GM18868 (cell line): ENCODE data around the gene DAPK2.
A peak's percentile ranks its signal among the peaks of the same experiment; 100 is the strongest.
"Not testable (repeated sequence)": the region's sequence is repeated elsewhere in the genome, so short reads cannot be mapped to it uniquely, and the experiment has no call there.

Source experiments
- ATAC-seq: cut with Tn5 transposase; IDR thresholded peaks from one replicate; pipeline ENCODE4 v1.9.1; 2021; ENCODE audit warnings: mild to moderate bottlenecking, moderate library complexity; ENCODE audit not compliant: unreplicated experiment

Gene DAPK2

DNA sequence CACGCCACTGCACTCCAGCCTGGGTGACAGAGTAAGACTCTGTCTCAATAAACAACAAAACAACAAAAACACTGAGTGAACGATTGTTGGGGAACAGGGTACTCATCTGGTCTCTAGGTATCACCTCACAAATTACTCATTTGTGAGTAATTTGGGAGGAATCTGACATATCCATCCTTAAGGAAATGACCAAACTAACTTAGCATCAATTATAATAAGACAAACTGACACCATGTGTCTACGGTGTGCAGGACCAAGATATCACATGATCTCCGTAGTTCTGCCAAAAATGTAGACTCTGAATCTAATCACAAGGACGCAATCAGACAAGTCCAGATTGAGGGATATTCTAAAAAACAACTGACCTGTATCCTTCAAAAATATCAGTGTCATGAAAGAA is 12.0 kb upstream of the DAPK2 start:
- ATAC-seq, result no peak

DNA sequence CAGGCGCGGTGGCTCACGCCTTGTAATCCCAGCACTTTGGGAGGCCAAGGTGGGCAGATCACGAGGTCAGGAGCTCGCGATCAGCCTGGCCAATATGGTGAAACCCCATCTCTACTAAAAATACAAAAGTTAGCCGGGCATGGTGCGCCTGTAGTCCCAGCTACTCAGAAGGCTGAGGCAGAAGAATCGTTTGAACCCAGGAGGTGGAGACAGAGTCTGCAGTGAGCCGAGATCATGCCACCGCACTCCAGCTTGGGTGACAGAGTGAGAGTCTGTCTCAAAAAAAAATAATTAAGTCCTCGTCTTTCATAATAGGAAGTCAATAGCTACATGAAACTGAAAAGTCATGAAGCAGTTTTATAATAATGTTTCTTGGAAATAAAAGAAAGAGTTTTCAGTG is 7.4 kb upstream of the DAPK2 start:
- ATAC-seq, result not testable (repeated sequence)

DNA sequence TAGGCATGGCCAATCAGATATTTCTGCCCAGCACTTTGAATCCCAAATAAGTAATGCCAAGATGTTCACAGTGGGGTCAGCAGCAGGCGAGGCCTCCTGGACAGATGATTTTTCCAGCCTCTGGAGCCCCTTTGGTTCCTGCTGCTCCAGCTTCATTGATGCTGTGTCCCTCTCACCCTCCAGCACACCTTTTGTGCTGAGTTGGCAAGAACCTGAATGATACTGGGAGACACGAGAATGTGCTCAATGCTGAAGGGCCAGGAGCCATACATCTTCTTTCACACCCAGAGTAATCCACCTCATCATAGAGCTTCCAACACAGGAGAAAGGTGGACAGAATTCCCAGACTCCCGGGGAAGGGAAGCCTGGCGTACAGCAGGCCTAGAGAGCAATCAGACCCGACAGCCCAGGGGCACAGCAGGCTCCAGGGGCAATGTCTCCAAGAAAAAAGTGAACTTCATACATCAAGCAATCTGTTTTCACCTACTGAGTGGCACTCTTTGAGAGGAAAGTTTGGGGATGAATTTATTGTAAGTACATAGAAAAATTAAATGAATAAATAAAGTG is 6.7 kb upstream of the DAPK2 start:
- no peak for ATAC-seq

DNA sequence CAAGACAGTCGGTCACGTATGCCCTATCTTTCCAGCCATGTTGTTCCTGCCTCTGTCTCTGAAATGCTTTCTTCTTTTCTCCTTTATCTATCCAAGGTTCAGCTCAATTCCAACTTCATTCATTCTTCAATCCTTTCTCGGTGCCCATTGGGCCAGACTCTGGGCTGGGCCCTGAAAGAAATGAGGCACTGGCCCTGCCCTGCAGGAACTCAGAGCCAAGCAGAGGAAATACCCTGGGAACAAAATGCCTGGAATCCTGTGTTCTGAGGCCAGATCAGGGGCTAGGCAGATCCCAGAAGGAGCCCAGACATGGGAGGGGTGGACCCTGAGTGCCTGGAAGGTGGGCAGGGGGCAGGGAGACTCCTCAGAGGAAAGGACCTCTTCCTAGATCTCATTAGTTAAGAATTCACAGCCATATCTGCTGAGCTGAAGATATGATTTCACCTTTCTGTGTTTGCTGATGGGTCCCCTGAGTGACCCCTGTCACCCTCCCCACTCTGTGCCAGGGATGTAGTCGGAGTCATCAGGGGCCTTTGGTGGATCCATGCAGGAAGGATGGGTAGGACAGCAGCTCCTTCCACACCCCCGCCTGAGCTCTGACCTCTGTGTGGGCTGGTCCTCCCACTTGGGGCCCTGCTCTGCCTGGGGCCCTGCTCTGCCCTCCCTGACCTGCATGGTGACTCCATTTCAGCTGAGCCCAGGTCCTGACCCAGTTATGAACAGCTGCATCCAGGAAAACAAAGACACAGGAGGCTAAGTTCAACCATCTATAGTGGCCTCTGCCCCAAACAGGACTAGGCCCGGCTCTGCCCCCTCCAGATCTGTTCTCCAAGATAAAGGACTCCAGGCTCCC is 5.3 kb upstream of the DAPK2 start:
- no peak for ATAC-seq

DNA sequence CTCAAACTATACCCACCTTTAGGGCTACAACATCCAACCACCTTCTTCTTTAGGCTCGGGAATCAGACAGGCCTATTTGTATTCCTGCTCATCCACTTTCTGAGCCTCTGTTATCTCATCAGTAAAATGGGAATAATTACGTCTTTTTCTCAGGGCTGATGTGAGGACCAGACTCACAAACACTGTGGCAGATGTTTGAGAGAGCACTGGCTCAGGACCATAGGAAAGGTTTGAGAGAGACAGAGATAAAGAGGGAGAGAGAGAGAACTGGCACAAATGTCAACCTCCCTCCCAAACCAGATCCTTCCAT is 4.8 kb upstream of the DAPK2 start:
- ATAC-seq, result no peak

DNA sequence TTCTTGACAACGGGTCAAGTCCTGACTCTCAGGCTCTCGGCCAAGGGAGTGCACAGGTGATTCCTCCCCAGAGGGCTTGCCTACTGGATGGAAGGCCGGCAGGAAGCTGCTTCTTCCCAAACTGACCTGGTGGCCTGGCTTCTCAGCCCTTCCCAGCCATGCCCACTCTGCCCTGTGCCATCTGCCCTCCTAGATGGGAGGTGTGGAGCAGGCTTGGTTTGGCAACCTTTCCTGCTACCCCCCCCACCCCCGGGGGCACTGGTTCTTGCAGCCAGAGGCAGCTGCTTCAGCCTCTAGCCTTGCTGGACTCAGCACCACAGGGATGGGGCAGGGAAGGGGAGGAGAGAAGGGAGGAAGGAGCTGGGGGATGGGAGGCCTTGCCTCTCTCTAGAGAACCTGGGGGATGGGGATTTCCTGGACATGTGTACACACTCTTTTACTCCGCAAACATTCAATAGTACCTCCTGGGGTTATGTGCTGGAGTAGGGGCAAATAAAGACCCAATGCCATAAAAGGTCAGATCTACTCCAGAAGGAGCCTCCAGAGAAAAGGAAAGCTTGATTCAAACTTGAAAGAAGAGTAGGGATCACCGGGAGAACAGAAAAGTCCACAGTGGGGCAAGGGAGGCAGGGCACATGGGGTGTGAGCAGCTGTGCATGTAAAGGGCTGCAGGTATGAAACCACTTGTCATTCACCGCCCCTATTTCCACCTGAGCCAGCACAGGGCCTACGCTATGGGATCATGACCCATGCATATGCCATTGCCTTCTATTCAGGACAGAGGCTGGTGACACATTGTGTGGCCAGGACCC is 4.2 kb upstream of the DAPK2 start:
- ATAC-seq, result no peak

DNA sequence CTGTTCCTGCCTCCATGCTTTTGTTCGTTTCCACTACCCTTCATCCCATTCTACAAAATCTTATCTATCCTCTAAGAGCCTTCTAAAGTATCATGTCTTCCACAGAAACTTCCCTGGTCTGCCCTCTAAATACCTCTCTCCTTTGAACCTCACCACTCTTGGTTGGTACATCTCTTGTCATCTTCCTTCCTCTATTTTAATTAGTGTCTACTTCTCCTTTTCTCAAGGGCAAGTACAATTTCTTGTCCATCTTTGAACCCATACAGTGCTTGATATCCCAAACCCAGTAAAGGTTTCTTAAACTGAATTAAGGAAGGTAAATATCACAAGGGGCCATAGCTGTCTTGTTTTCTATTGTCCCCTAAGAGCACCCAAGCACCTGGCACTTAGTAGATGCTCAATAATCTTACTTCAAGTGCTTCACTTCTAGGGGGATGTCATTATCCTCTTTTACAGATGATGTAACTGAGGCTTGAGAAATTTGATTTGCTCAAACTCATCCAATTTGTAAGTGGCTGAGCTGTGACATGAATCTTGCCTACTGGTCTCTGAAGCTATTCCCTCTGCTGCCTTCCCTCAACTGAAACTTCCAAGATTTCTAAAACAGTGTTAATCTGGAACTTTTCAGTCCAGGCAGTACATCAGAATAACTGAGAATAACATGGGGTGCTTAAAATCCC is 2.6 kb upstream of the DAPK2 start:
- no peak for ATAC-seq

DNA sequence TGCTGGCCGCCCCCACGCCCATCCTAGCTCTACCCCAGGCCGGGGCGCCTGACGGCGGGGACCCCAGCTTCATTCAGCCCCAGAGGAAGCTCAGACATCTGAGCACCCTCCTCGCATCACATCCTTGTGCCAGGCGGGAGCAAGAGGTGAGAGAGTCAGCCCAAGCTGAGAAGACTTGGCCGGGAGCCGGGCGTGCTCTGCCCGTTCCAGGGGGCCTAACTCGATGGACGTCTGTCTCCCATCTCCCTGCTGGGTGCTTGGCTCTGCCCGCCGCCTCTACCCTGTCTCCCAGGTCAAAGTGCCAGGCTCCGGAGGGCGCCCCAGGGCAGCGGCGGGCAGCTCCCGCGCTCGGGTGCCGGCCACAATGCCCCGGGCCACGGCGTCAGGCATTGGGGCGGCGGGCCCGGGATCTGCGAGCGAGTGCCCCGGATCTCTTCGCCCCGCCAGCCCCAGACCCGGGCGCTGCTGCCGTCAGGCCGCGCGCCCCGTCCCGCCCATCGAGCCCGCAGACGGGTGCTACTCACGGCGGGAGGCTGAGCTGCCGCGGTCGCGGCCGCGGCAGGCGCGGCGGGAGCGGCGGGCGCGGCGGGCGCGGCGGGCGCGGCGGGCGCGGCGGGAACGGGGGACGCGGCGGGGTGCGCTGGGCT is 388 bp downstream of the DAPK2 start:
- ATAC-seq, result peak; percentile 18

DNA sequence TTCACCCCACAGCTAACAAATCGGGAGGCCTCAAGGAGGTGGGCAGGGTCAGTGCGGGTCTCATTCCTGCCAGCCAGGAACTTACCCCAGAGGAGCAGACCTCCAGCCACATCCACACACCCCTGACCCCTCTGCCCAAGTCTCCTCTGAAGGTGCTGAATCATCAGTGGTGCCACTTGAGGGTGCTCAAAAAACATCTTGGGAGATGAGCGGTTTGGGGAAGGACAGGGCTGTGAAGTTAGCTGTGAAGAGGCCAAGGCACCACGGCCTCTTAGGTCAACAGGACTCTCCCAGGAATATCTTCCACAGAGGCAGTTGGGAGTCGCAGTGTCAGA is 1.2 kb downstream of the DAPK2 start:
- no peak for ATAC-seq

DNA sequence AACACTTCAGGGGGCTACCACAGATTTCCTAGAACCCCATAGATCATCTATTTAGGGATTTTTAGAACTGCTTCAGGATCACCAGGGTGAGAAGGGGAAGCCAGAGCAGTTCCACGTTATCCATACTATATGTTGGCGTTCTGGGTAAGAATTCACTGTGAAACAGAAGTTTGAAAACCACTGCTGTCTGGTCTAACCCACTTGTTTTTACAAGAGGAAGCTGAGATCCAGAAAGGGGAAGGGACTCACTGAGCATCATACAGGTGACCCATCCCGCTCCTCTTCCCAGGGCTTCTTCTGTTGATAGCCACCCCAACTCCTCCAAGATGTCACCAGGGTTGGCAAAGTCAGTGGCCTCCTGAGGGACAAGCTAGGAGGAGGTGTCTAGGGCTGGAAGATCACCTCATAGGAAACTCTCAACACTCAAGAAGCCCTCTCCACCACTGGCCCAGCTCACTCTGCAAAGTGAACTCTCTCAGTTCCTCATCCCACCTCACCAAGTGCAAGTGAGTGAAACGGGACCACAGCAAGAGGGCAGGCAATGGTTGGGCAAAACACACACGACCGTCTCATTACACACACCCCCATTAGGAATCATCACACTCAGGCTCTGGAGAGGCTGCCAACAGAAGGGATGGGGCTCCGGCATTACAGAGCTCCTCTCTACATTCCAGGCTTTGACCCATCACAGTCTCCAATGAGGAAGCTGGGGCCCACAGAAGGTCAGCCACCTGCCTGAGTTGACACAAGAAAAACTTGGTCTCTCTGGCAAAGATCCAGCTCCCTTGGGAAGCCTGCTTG is 1.8 kb downstream of the DAPK2 start:
- ATAC-seq, result peak; percentile 63

DNA sequence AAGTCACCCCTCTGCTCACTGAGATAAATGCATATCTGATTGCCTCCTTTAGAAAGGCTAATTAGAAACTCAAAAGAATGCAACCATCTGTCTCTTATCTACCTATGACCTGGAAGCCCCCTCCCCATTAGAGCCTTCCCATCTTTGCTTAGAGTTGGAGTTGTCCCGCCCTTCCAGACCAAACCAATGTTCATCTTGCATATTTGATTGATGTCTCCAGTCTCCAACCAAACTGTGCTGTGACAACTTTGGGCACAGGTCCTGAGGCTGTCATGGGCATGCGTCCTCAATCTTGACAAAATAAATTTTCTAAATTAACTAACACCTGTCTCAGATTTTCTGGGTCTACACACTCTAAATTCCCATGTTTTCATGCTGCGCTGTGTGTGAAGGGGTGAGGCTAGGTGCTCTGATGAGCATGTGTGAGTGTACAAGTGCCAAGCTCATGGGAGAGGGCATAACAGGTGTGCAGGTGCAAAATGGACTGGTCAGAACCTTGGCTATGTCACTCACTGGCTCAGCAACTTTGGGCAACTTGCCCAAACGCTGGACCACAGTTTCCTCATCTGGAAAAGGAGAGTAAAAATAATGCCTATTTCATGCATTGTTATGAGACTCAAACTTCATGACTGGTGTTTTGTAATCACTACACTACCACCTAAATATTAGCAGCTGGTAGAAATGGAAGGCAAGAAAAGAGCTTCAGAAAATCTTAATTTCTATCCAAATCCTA is 7.2 kb downstream of the DAPK2 start:
- no peak for ATAC-seq

DNA sequence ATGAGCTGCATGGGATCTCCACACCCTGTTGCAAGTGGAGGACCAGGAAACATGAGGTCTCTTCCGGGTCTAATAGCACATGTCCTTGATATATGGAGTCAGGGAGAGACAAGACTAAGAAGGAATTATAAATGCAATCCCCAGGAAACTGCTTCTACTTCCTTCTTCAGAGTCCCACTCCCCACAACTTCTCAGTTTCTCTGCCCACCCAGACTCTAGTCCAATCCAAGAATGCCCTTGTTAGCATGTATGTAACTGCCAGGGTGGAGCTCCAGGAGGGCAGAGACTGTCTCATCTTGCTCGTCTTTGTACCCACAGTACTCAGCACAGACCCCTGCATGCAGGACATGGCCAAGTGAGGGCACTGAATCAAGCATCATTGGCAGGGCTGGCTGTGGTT is 8.3 kb downstream of the DAPK2 start:
- ATAC-seq, result no peak

DNA sequence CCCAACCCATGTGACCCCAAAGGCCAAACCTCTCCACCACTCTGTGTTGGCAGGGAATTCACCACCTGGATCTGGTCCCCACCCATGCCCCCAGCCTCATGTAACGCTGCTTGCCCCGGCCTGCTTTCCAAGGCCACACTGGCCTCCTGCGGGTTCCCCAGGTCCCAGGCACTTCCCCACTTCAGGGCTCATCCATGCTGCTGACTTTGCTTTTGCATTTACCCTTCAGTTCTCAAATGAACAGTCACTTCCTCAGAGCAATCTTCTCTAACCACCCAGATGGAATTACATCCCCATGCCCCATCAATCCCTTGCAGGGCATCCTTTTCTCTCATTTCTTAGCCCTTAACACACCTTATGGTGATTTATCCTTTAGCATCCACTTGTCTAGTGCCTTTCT is 9.2 kb downstream of the DAPK2 start:
- no peak for ATAC-seq

DNA sequence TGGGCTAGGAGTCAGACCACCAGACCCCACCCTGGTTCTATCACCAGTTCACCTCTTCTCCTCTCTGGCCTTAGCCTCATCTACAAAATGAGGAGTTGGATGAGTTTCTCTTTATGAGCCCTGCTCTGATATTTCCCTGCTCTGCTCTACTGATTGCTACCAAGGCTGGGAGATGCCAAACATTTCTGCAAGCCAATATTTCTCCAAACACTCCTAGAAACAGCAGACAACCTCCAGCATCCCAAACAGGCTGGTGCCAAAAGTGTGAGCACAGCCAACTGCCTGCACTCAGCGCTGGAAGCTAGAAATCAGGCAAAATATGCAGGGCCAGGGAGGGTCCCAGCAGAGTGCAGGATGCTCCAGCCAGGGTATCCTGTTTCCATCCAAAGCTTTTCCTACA is 10.8 kb downstream of the DAPK2 start:
- ATAC-seq, result no peak

DNA sequence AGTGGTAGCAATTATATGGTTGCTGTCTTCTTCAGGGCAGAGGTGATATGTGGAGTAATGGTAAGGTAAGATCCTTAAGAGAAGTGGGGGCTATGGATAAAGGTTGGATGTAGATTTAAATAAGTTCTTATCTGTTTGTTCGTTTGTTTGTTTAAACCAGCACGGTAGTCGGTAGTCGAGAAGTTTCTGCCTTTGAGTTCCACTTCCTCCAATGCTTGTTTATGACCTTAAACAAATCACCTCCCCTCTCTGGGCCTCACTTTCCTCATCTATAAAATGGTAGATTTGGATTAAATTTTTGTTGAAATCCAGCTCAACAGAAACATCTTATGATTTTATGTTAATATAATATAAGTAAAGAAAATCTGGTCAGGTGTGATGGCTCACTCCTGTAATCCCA is 11.8 kb downstream of the DAPK2 start:
- no peak for ATAC-seq

DNA sequence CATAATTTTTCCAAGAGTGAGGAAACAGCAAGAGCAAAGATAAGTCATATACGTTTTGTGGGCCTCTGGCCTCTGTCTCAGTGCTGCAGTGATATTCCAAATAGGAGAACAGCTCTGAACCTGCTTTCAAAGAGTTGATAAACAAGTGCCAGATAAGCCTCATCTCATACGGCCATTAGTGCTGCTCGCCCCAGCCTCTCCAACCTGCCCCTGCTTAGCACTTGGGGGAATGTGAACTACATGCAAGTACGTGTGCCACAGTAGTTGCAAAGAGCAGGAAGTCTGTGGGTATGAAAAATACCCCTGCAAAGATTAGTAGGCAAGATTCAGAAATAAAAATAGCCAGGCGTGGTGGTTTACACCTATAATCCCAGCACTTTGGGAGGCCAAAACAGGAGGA is 14.0 kb downstream of the DAPK2 start:
- no peak for ATAC-seq

DNA sequence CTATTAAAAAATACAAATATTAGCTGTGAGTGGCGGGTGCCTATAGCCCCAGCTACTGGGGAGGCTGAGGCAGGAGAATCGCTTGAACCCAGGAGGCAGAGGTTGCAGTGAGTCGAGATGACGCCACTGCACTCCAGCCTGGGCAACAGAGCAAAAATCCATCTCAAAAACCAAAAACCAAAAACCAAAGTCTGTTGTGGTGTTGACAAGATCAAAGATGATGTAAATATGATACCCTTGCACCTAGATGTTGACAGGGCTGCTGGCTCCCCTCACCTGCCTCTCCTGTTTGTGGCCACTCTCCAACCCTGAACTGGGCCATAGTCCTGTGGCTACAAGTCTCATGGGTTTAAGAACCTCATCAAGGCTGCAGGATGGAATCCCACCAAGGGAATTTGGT is 16.2 kb downstream of the DAPK2 start:
- no peak for ATAC-seq

DNA sequence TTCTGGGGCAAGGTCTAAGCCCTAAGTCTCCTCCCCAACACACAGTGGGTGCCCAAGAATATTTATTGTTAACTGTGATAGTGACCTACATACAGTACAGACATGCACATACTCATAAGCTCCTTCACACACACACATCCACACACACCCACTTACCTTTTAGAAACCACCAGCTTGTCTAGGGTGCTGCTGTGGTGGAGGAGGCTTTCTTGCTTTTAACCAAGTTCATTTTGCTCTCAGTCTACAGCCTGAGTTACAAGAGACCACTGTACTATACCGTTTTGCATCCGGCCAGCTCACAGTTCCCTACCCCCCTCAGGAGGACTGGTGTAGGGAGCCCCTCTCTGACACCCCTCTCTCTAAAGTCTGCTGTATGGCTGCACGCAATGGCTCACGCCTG is 16.7 kb downstream of the DAPK2 start:
- no peak for ATAC-seq

DNA sequence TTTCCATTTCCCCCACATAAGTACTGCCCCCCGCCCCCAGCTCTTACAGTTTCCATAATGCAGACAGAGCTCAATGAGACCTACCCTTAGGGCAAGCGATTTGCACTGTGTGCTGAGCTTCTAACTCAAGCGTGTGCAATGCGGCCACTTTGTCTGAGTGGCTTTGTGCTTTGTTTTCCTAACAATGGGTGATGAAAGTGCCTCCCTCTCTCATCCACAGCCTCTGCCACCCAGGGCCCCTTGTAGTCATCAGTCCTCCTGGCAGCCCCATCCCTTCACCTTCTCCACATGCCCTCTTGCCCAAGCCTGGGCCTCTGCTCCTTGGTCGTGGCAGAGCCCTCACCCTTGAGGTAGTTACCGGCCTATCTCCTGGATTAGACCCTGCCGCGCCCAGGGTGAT is 17.2 kb downstream of the DAPK2 start:
- no peak for ATAC-seq

DNA sequence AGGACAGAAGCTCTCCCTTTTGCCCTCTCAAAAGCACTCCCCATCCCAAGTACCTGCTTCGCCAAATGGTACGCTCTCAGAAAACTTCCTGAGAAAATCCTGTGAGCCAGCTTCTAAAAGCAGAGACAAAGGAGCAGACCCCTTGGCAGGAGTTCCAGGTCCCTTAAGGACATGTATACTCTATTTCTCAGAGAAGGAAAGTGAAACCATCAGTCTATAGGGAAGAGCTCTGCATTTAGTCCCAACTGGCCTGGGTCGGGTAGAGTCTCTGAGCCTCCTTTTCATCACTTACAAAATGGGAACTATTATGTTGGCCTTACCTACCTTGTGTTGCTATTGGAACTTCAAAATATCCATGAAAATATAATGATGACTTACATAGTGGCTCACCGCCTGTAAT is 19.7 kb downstream of the DAPK2 start:
- ATAC-seq, result no peak
